ENCODE results near the gene DPP4. TPM values are rescaled to one million over a fixed set of nuclear protein-coding genes. Genes with fewer than 3 reads are reported as not detected.
"Not testable (repeated sequence)": the region's sequence is repeated elsewhere in the genome, so short reads cannot be mapped to it uniquely, and the experiment has no call there.

Gene DPP4
- total RNA-seq, 2 experiments from 2014 or later, result 116 to 152 TPM

GRCh38 chr2:161990036-161990435, 84.0 kb downstream of the DPP4 start:
- H3K27me3 Mint-ChIP-seq, result no peaks in the 10 kb centered on the region
- ChIA-PET POLR2A (no interaction called here), CTCF (no interaction called here)
- peaks cover 54% of the 10 kb centered on the region for H3K4me1 Mint-ChIP-seq
- H3K27ac Mint-ChIP-seq, result no peak overlapping the region
- H3K36me3 Mint-ChIP-seq (ENCODE audit: low read depth), result peaks cover 68% of the 10 kb centered on the region
- no peak overlapping the region for H3K4me3 Mint-ChIP-seq
- DNase-seq, result no peak
- H3K9me3 Mint-ChIP-seq, result peaks cover 11% of the 10 kb centered on the region

- Mint-ChIP-seq H3K9me3 (peaks cover 11% of the 10 kb centered on the region), H3K27ac (no peak overlapping the region), H3K27me3 (no peaks in the 10 kb centered on the region), H3K4me3 (no peak overlapping the region), H3K4me1 (peaks cover 41% of the 10 kb centered on the region), H3K36me3 (ENCODE audit: low read depth) (peaks cover 55% of the 10 kb centered on the region)
- ChIA-PET CTCF (interaction anchor here (1.1 to 1.5 kb wide), 2 partner anchors 9 to 42 kb away, joined by 3 to 7 read pairs; no protein-coding TSS in a partner anchor), POLR2A (no interaction called here)
- DNase-seq, result no peak
Observed at GRCh38 chr2:161988589-161988988, 85.4 kb downstream of the DPP4 start.

GRCh38 chr2:161987311-161987710, 86.7 kb downstream of the DPP4 start:
- Mint-ChIP-seq H3K27ac (no peak overlapping the region), H3K36me3 (ENCODE audit: low read depth) (peaks cover 48% of the 10 kb centered on the region), H3K9me3 (peaks cover 11% of the 10 kb centered on the region), H3K4me3 (no peak overlapping the region), H3K27me3 (no peaks in the 10 kb centered on the region), H3K4me1 (peaks cover 41% of the 10 kb centered on the region)
- no peak for DNase-seq
- POLR2A ChIA-PET, result no interaction called here
- CTCF ChIA-PET, result interaction anchor here (1.7 kb wide), 1 partner anchor 9 kb away, joined by 4 read pairs; no protein-coding TSS in a partner anchor

- no peak overlapping the region for H3K27ac Mint-ChIP-seq
- H3K27me3 Mint-ChIP-seq, result no peaks in the 10 kb centered on the region
- POLR2A ChIA-PET, result no interaction called here
- no peak for DNase-seq
- H3K4me3 Mint-ChIP-seq, result no peak overlapping the region
- H3K4me1 Mint-ChIP-seq, result peaks cover 52% of the 10 kb centered on the region
- H3K9me3 Mint-ChIP-seq, result peaks cover 19% of the 10 kb centered on the region
- H3K36me3 Mint-ChIP-seq (ENCODE audit: low read depth), result peaks cover 44% of the 10 kb centered on the region
- CTCF ChIA-PET, result no interaction called here
Observed at GRCh38 chr2:161983866-161984265, 90.1 kb downstream of the DPP4 start.

- DNase-seq, result no peak
- Mint-ChIP-seq H3K9me3 (peaks cover 17% of the 10 kb centered on the region), H3K4me3 (no peak overlapping the region), H3K27ac (no peak overlapping the region), H3K27me3 (no peaks in the 10 kb centered on the region), H3K4me1 (peaks cover 51% of the 10 kb centered on the region), H3K36me3 (ENCODE audit: low read depth) (peaks cover 39% of the 10 kb centered on the region)
- ChIA-PET POLR2A (no interaction called here), CTCF (interaction anchor here (1.5 kb wide), 1 partner anchor 10 kb away, joined by 5 read pairs; no protein-coding TSS in a partner anchor)
Observed at GRCh38 chr2:161983331-161983651, 90.7 kb downstream of the DPP4 start.

GRCh38 chr2:161982548-161983330, 91.3 kb downstream of the DPP4 start:
- Mint-ChIP-seq H3K27me3 (no peaks in the 10 kb centered on the region), H3K9me3 (peaks cover 17% of the 10 kb centered on the region), H3K4me1 (peaks cover 49% of the 10 kb centered on the region), H3K27ac (no peak overlapping the region), H3K4me3 (no peak overlapping the region), H3K36me3 (ENCODE audit: low read depth) (peaks cover 35% of the 10 kb centered on the region)
- CTCF ChIA-PET, result interaction anchor here (1.5 to 5.5 kb wide), 2 partner anchors 10 to 11 kb away, joined by 5 to 28 read pairs; no protein-coding TSS in a partner anchor
- no peak for DNase-seq
- POLR2A ChIA-PET, result no interaction called here

GRCh38 chr2:161981679-161982250, 92.2 kb downstream of the DPP4 start:
- DNase-seq, result no peak
- H3K4me3 Mint-ChIP-seq, result no peak overlapping the region
- ChIA-PET CTCF (interaction anchor here (0.6 to 5.5 kb wide), 5 partner anchors 9 to 21 kb away, joined by 3 to 28 read pairs (median 5); no protein-coding TSS in a partner anchor), POLR2A (no interaction called here)
- no peaks in the 10 kb centered on the region for H3K27me3 Mint-ChIP-seq
- H3K4me1 Mint-ChIP-seq, result peaks cover 55% of the 10 kb centered on the region
- peaks cover 34% of the 10 kb centered on the region for H3K36me3 Mint-ChIP-seq (ENCODE audit: low read depth)
- peaks cover 18% of the 10 kb centered on the region for H3K9me3 Mint-ChIP-seq
- no peak overlapping the region for H3K27ac Mint-ChIP-seq

- Mint-ChIP-seq H3K27ac (no peak overlapping the region), H3K27me3 (no peaks in the 10 kb centered on the region), H3K4me3 (no peak overlapping the region), H3K9me3 (peaks cover 16% of the 10 kb centered on the region), H3K4me1 (peaks cover 58% of the 10 kb centered on the region), H3K36me3 (ENCODE audit: low read depth) (peaks cover 31% of the 10 kb centered on the region)
- CTCF ChIA-PET, result interaction anchor here (0.6 to 5.5 kb wide), 4 partner anchors 9 to 21 kb away, joined by 3 to 28 read pairs (median 7); no protein-coding TSS in a partner anchor
- DNase-seq, result no peak
- POLR2A ChIA-PET, result no interaction called here
Observed at GRCh38 chr2:161980976-161981375, 93.0 kb downstream of the DPP4 start.

- DNase-seq, result no peak
- ChIA-PET CTCF (interaction anchor here (1.1 to 5.5 kb wide), 4 partner anchors 9 to 25 kb away, joined by 3 to 28 read pairs (median 6); no protein-coding TSS in a partner anchor), POLR2A (no interaction called here)
- Mint-ChIP-seq H3K36me3 (ENCODE audit: low read depth) (peaks cover 36% of the 10 kb centered on the region), H3K27me3 (no peaks in the 10 kb centered on the region), H3K27ac (peak overlapping the region; percentile 70), H3K4me3 (no peak overlapping the region), H3K4me1 (peaks cover 70% of the 10 kb centered on the region), H3K9me3 (peaks cover 24% of the 10 kb centered on the region)
Observed at GRCh38 chr2:161979490-161979889, 94.5 kb downstream of the DPP4 start.

- H3K4me1 Mint-ChIP-seq, result peaks cover 77% of the 10 kb centered on the region
- H3K27ac Mint-ChIP-seq, H3K4me3 Mint-ChIP-seq, POLR2A ChIA-PET, DNase-seq, H3K27me3 Mint-ChIP-seq: not testable (repeated sequence)
- peaks cover 26% of the 10 kb centered on the region for H3K9me3 Mint-ChIP-seq
- H3K36me3 Mint-ChIP-seq (ENCODE audit: low read depth), result peaks cover 42% of the 10 kb centered on the region
- CTCF ChIA-PET, result interaction anchor here (0.6 to 5.5 kb wide), 6 partner anchors 9 to 392 kb away, joined by 3 to 28 read pairs (median 4); no protein-coding TSS in a partner anchor
Observed at GRCh38 chr2:161977926-161978325, 96.1 kb downstream of the DPP4 start.

- POLR2A ChIA-PET, result no interaction called here
- CTCF ChIA-PET, result interaction anchor here (1.4 to 5.5 kb wide), 2 partner anchors 16 to 17 kb away, joined by 3 to 28 read pairs; no protein-coding TSS in a partner anchor
- Mint-ChIP-seq H3K36me3 (ENCODE audit: low read depth) (peaks cover 40% of the 10 kb centered on the region), H3K4me1 (peaks cover 73% of the 10 kb centered on the region), H3K4me3 (no peak overlapping the region), H3K27ac (no peak overlapping the region), H3K27me3 (no peaks in the 10 kb centered on the region), H3K9me3 (peaks cover 29% of the 10 kb centered on the region)
- no peak for DNase-seq
Observed at GRCh38 chr2:161976917-161977316, 97.1 kb downstream of the DPP4 start.

GRCh38 chr2:161976295-161976694, 97.7 kb downstream of the DPP4 start:
- ChIA-PET CTCF (no interaction called here), POLR2A (no interaction called here)
- Mint-ChIP-seq H3K27ac (peak overlapping the region; percentile 1), H3K27me3 (no peaks in the 10 kb centered on the region), H3K4me1 (peaks cover 71% of the 10 kb centered on the region), H3K9me3 (peaks cover 26% of the 10 kb centered on the region), H3K4me3 (no peak overlapping the region), H3K36me3 (ENCODE audit: low read depth) (peaks cover 35% of the 10 kb centered on the region)
- DNase-seq, result no peak

GRCh38 chr2:161975813-161976160, 98.2 kb downstream of the DPP4 start:
- POLR2A ChIA-PET, result no interaction called here
- Mint-ChIP-seq H3K9me3 (peaks cover 27% of the 10 kb centered on the region), H3K4me3 (no peak overlapping the region), H3K27me3 (no peaks in the 10 kb centered on the region), H3K36me3 (ENCODE audit: low read depth) (peaks cover 36% of the 10 kb centered on the region), H3K4me1 (peaks cover 68% of the 10 kb centered on the region), H3K27ac (peak overlapping the region; percentile 42)
- DNase-seq, result no peak
- CTCF ChIA-PET, result interaction anchor here (1.7 kb wide), 1 partner anchor 21 kb away, joined by 5 read pairs; no protein-coding TSS in a partner anchor

Measured in activated CD4-positive, alpha-beta T cell treated with anti-CD3 and anti-CD28 coated beads, Interleukin-2, amount 10 ng/mL, durations not matched to agents 7 days and 5 days (primary cell).